ENCODE measurements around the gene POLR2B.

Gene POLR2B

DNA sequence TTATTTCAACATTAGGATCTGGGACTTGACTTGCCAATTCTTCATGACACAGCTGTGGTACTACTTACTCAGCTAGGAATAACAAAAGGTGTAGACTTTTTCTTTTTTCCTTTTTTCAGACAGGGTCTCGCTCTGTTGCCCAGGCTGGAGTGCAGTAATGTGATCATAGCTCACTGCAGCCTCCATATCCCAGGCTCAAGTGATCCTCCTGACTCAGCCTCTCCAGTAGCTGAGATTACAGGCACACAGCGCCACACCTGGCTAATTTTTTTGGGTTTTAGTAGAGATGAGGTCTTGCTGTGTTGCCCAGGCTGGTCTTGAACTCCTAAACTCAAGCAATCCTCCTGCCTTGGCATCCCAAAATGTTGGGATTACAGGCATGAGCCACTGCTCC is 17.6 kb upstream of the POLR2B start:
- Histone ChIP-seq H3K9me3 (replicated peaks; ENCODE audit: insufficient read depth, low read length) (no peaks in the 10 kb centered on the region), H3K36me3 (replicated peaks; ENCODE audit: insufficient read depth, low read length) (peaks cover under 1% of the 10 kb centered on the region; the same call in 1 of the 2 replicates), H4K20me1 (ENCODE audit: insufficient read depth, low read length) (no peaks in the 10 kb centered on the region), H3F3A (ENCODE audit: insufficient read depth, low read length) (0 out of 2 replicates have a peak, but pooled peaks cover 6% of the 10 kb centered on the region), H3K27ac (ENCODE audit: low read length) (no peak overlapping the region), H3K27me3 (replicated peaks; ENCODE audit: insufficient read depth, low read length) (no peaks in the 10 kb centered on the region), H3K9me2 (replicated peaks; ENCODE audit: insufficient read depth, low read length) (no peaks in the 10 kb centered on the region), H2AFZ (ENCODE audit: low read length) (no peak overlapping the region), H3K9ac (ENCODE audit: low read length) (no peak overlapping the region), H3K4me3 (ENCODE audit: low read length) (no peak overlapping the region), H3K4me2 (ENCODE audit: low read depth, low read length) (no peak overlapping the region), H3K4me1 (ENCODE audit: low read length) (no peaks in the 10 kb centered on the region), H3K79me2 (ENCODE audit: low read length) (peaks cover under 1% of the 10 kb centered on the region; the same call in 1 of the 2 replicates)
- TF ChIP-seq, protein P1, sequence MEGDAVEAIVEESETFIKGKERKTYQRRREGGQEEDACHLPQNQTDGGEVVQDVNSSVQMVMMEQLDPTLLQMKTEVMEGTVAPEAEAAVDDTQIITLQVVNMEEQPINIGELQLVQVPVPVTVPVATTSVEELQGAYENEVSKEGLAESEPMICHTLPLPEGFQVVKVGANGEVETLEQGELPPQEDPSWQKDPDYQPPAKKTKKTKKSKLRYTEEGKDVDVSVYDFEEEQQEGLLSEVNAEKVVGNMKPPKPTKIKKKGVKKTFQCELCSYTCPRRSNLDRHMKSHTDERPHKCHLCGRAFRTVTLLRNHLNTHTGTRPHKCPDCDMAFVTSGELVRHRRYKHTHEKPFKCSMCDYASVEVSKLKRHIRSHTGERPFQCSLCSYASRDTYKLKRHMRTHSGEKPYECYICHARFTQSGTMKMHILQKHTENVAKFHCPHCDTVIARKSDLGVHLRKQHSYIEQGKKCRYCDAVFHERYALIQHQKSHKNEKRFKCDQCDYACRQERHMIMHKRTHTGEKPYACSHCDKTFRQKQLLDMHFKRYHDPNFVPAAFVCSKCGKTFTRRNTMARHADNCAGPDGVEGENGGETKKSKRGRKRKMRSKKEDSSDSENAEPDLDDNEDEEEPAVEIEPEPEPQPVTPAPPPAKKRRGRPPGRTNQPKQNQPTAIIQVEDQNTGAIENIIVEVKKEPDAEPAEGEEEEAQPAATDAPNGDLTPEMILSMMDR (IDR thresholded peaks at IDR 0.05; ENCODE audit: low read length) = no peak
- TF ChIP-seq EZH2phosphoT487 (IDR thresholded peaks at IDR 0.05; ENCODE audit: low read length) = no peak
- no peak for TF ChIP-seq EZH2 (optimal IDR thresholded peaks at IDR 0.05; ENCODE audit: low read depth, low read length)
- no peak for DNase-seq

GRCh38 chr4:56971383-56971782 is 7.3 kb upstream of the POLR2B start:
- no peak overlapping the region for H3K4me2 ChIP-seq (ENCODE audit: low read depth, low read length)
- H3K79me2 ChIP-seq (ENCODE audit: low read length) = peaks cover 85% of the 10 kb centered on the region
- no peak overlapping the region for H3K4me3 ChIP-seq (ENCODE audit: low read length)
- no peak overlapping the region for H2AFZ ChIP-seq (ENCODE audit: low read length)
- H3K27me3 ChIP-seq (replicated peaks; ENCODE audit: insufficient read depth, low read length) = no peaks in the 10 kb centered on the region
- no peak for DNase-seq
- peaks cover 14% of the 10 kb centered on the region for H3K4me1 ChIP-seq (ENCODE audit: low read length)
- H3F3A ChIP-seq (ENCODE audit: insufficient read depth, low read length) = peaks cover 8% of the 10 kb centered on the region; the same call in 1 of the 2 replicates
- TF ChIP-seq EZH2 (optimal IDR thresholded peaks at IDR 0.05; ENCODE audit: low read depth, low read length) (no peak), EZH2phosphoT487 (IDR thresholded peaks at IDR 0.05; ENCODE audit: low read length) (no peak)
- TF ChIP-seq, protein P1 (IDR thresholded peaks at IDR 0.05; ENCODE audit: low read length) = no peak
- no peaks in the 10 kb centered on the region for H3K9me3 ChIP-seq (replicated peaks; ENCODE audit: insufficient read depth, low read length)
- H3K36me3 ChIP-seq (replicated peaks; ENCODE audit: insufficient read depth, low read length) = peaks cover 40% of the 10 kb centered on the region
- H3K9ac ChIP-seq (ENCODE audit: low read length) = no peak overlapping the region
- H3K9me2 ChIP-seq (replicated peaks; ENCODE audit: insufficient read depth, low read length) = no peaks in the 10 kb centered on the region
- H3K27ac ChIP-seq (ENCODE audit: low read length) = no peak overlapping the region
- H4K20me1 ChIP-seq (ENCODE audit: insufficient read depth, low read length) = no peaks in the 10 kb centered on the region

GRCh38 chr4:56972389-56972788 is 6.3 kb upstream of the POLR2B start:
- peaks cover 91% of the 10 kb centered on the region for H3K79me2 ChIP-seq (ENCODE audit: low read length)
- H2AFZ ChIP-seq (ENCODE audit: low read length) = no peak overlapping the region
- no peaks in the 10 kb centered on the region for H3K27me3 ChIP-seq (replicated peaks; ENCODE audit: insufficient read depth, low read length)
- H4K20me1 ChIP-seq (ENCODE audit: insufficient read depth, low read length) = no peaks in the 10 kb centered on the region
- H3K9me2 ChIP-seq (replicated peaks; ENCODE audit: insufficient read depth, low read length) = no peaks in the 10 kb centered on the region
- DNase-seq = no peak
- H3K4me2 ChIP-seq (ENCODE audit: low read depth, low read length) = no peak overlapping the region
- H3K4me3 ChIP-seq (ENCODE audit: low read length) = no peak overlapping the region
- peaks cover 14% of the 10 kb centered on the region for H3K4me1 ChIP-seq (ENCODE audit: low read length)
- H3K9me3 ChIP-seq (replicated peaks; ENCODE audit: insufficient read depth, low read length) = no peaks in the 10 kb centered on the region
- TF ChIP-seq EZH2 (optimal IDR thresholded peaks at IDR 0.05; ENCODE audit: low read depth, low read length) (no peak), EZH2phosphoT487 (IDR thresholded peaks at IDR 0.05; ENCODE audit: low read length) (no peak)
- TF ChIP-seq, protein P1 (IDR thresholded peaks at IDR 0.05; ENCODE audit: low read length) = no peak
- H3K27ac ChIP-seq (ENCODE audit: low read length) = no peak overlapping the region
- H3K9ac ChIP-seq (ENCODE audit: low read length) = no peak overlapping the region
- H3K36me3 ChIP-seq (replicated peaks; ENCODE audit: insufficient read depth, low read length) = peaks cover 36% of the 10 kb centered on the region
- peaks cover 8% of the 10 kb centered on the region; the same call in 1 of the 2 replicates for H3F3A ChIP-seq (ENCODE audit: insufficient read depth, low read length)
